ENCODE measurements around the gene PGK1. TPM values are rescaled to one million over a fixed set of nuclear protein-coding genes. Genes with fewer than 3 reads are reported as not detected.

Gene PGK1
- total RNA-seq, 1 experiment from 2014 or later, result 282 TPM

Other genes with a start within 250 kb of the PGK1 start
- gene MAGT1, start 208.8 kb upstream of the PGK1 start, total RNA-seq (2014; rRNA removed; shearing (Covaris generic)), result 34.2 and 37.4 TPM in 2 replicates
- 525 and 577 TPM in 2 replicates for gene COX7B, start 204.8 kb upstream of the PGK1 start, total RNA-seq (2014; rRNA removed; shearing (Covaris generic))
- gene ATP7A, start 193.6 kb upstream of the PGK1 start, total RNA-seq (2014; rRNA removed; shearing (Covaris generic)), result 3.1 and 3.5 TPM in 2 replicates
- gene PGAM4, start 134.6 kb upstream of the PGK1 start, total RNA-seq (2014; rRNA removed; shearing (Covaris generic)), result not detected in 2 replicates
- 27.0 and 30.2 TPM in 2 replicates for gene TAF9B, start 35.4 kb downstream of the PGK1 start, total RNA-seq (2014; rRNA removed; shearing (Covaris generic))
- not detected in 2 replicates for gene CYSLTR1, start 223.4 kb downstream of the PGK1 start, total RNA-seq (2014; rRNA removed; shearing (Covaris generic))

Measured in Daoy (cell line).